Amniotic stem cell (primary cell): ENCODE data around the gene HMBS.
"Not testable (repeated sequence)": the region's sequence is repeated elsewhere in the genome, so short reads cannot be mapped to it uniquely, and the experiment has no call there.

Source experiments
- DNase-seq: peaks from one replicate; lab custom pipeline; 2025; lab: John Stamatoyannopoulos, UW

The HMBS gene

GRCh38 chr11:119100994-119101758 lies 16.5 kb downstream of the HMBS start:
- DNase-seq = no peak

DNA sequence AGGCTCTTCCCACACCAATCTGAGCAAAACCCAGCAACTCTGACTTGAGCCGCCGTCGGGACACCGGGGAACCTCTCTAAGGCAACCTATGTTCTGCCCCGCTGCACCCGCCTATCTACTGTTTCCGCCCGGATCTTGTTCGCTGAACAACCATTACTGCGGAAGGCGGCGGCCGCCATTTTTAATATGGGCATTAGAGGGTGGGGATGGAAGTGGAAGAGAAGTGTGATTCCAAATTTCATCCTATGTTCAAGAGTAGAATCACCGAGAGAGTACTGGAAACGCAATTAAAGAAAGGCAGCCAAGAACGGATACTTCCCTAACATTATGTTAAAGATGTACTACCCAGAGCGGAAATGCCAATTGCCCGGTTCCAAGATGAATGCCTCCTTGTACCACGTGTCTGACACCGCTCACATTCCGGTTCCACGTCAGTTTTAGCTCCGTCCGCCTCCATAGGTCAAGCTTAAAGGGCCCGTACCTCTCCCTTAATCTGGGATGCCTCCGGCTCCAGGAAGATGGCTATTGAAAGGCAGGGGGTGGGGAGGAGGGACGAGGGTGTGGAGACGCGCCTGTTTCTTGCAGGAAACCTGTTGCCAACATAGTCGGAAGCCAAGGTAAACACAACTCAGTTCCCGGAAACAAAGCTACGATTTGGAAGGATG lies 17.2 kb downstream of the HMBS start, which contains the start of gene DPAGT1:
TSS of gene DPAGT1 (minus strand) at position 95 of the 665 bp plus-strand sequence. CDS start 198 bp downstream, outside the sequence.
- peak; percentile 71 for DNase-seq

GRCh38 chr11:119103161-119103664 lies 18.5 kb downstream of the HMBS start:
- DNase-seq = not testable (repeated sequence)

DNA sequence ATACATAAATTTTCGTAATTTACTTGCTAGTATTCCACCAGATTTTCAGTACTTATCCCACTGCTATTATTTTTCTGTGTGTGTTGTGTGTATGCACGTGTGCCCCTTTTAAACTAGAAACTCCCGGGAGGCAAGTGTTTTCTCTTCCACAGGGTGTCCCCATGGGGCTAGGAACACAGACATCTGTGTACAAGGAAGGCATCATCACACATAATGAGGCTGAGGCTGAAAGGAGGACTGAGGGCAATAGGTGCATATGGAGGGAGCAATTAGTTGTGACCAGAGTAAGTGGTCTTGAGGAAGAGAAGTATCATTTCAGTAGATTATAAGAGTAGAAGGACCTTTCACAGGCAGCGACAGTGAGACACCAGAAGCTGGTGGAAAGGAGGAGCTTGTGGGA lies 19.1 kb downstream of the HMBS start:
- no peak for DNase-seq

- peak; percentile 75 for DNase-seq
Measured at GRCh38 chr11:119106564-119107537, 22.2 kb downstream of the HMBS start, which contains the start of gene C2CD2L. Gene C2CD2L, plus strand, starts transcription at chr11:119107344. Its CDS starts 398 bp downstream, at chr11:119107742.

GRCh38 chr11:119107538-119108145 lies 23.0 kb downstream of the HMBS start:
- DNase-seq = no peak

GRCh38 chr11:119108146-119108856 lies 23.6 kb downstream of the HMBS start:
- no peak for DNase-seq

GRCh38 chr11:119108857-119109221 lies 24.2 kb downstream of the HMBS start:
- DNase-seq = no peak

DNA sequence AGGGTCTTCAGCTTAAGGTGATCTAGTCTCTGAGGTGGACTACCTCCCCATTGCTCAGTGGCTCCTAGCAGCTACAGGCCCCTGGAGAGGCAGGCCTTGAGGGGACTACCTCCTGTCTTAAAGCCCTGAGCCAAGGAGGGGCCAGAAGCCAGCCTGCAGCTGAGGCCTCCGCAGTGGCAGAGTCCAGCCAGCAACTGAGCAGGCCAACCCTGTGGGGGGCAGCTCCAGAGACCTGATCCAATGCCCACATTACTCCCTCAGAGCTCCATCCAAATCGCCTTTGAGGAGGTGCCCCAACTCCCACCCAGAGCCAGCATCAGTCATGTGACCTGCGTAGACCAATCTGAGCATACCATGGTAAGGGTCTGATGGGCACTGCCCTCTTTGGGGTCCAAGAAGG lies 25.2 kb downstream of the HMBS start:
- DNase-seq = no peak

GRCh38 chr11:119110439-119110838 lies 25.8 kb downstream of the HMBS start:
- no peak for DNase-seq

DNA sequence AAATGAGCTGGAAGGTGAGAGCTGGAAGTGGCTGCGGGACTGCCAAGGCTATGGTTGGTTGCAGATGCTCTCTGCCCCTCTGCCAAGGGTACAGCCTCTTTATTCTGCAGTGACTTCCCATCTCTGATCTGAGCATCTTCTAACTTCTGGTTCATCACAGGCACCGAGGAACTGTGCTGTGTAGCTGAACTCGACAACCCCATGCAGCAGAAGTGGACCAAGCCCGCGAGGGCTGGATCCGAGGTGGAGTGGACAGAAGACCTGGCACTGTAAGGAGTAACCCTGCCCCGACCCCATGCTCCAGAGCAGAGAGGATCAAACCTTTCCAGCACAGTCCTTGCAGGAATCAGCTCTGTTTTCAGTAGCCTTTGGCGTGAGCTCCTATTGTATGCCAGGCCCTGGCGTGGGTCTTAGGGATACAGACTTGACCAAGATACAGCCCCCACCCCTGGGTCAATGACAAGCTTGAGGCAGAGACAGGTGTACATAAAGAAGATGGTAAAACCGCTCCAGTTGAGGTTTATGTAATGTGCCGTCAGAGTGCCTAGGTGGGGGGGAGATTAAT lies 26.8 kb downstream of the HMBS start:
- no peak for DNase-seq

DNA sequence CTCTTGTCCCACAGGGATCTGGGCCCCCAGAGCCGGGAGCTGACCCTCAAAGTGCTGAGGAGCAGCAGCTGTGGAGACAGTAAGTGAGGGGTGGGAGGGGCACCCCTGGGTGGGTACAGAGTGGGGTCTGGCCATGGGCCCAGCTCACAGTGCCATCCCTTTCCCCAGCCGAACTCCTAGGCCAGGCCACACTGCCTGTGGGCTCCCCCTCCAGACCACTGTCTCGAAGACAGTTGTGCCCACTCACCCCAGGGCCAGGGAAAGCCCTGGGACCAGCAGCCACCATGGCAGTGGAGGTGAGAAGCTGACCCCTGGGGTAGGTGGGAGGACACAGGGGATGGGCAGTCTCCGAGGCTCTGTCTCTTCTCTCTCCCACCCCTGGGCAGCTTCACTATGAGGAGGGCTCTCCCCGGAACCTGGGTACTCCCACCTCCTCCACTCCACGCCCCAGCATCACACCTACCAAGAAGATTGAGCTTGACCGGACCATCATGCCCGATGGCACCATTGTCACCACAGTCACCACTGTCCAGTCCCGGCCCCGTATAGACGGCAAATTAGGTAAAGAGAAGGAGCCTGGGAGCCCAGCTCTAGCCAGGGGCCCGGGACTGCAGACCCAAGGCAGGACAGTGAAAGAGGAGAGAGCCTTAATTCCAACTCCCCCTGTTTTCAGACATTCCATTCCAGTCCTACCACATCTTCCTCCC lies 27.8 kb downstream of the HMBS start:
- no peak for DNase-seq

DNA sequence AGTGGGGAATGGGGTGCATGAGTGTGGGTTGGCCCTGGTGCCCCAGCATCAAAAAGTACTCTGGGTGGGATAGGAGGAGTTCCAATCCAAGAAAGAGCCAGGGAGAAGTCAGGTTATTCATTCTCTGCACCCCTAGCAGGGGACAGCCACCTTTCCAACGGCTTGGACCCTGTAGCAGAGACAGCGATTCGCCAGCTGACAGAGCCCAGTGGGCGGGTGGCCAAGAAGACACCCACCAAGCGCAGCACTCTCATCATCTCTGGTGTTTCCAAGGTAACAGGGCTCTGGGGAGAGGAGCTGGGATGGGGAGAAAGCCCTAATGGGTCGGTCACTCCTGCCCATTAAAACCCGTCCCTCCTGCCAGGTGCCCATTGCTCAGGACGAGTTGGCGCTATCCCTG lies 29.0 kb downstream of the HMBS start:
- DNase-seq = no peak

GRCh38 chr11:119114351-119114750 lies 29.7 kb downstream of the HMBS start:
- DNase-seq = no peak

DNA sequence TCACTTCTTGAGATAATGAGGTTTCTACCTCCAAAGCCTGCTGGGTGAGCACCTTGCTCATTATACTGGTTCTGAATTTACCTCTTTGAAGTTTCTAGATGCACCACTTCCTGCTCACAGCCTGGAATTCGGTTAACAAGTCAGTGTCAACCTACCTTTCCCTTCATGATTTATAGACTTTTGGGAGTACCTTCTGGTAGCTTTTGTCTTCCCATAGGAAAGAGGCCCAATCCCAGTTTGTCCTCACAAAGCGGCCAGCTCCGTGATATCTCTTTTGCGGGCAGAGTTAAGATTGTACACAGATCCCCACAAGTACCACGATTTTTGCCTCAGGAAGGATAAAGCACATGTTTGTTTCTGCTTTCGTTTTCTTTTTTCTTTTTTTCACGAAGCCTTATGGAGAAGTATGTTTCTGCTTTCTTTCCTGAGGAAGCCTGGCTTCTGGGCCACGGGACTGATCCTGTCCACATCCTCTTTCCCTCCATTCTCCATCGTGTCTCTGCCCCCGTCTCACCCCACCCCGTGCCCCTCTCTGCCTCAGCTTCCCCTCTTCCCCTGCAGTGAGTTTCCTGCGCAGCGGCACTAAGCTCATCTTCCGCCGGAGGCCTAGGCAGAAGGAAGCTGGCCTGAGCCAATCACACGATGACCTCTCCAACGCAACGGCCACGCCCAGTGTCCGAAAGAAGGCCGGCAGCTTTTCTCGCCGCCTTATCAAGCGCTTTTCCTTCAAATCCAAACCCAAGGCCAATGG lies 31.0 kb downstream of the HMBS start:
- DNase-seq = no peak

GRCh38 chr11:119116235-119116594 lies 31.5 kb downstream of the HMBS start:
- no peak for DNase-seq

GRCh38 chr11:119116601-119117000 lies 31.9 kb downstream of the HMBS start:
- no peak for DNase-seq

GRCh38 chr11:119117004-119117706 lies 32.5 kb downstream of the HMBS start:
- no peak for DNase-seq

- DNase-seq = no peak
Measured at GRCh38 chr11:119118227-119118626, 33.5 kb downstream of the HMBS start.
